PFSK-1 (cell line): ENCODE data around the gene FAM3A.

Experiments used
- FOXP2 ChIP-seq: optimal IDR thresholded peaks from 2 replicates; pipeline ENCODE3; 2011; ENCODE audit warnings: borderline replicate concordance, control low read depth, inconsistent platforms; ENCODE audit not compliant: insufficient read depth; ENCODE audit errors: extremely low read length, extremely low read depth
- POLR2AphosphoS5 ChIP-seq: IDR thresholded peaks from 2 replicates; pipeline ENCODE4 v1.6.1; 2012; ENCODE audit warnings: low read depth, mild to moderate bottlenecking, control low read depth, low read length, moderate library complexity
- SIN3A ChIP-seq: IDR thresholded peaks from 2 replicates; pipeline ENCODE4 v1.6.1; 2012; ENCODE audit warnings: mild to moderate bottlenecking, low read length, moderate library complexity, borderline replicate concordance; ENCODE audit not compliant: insufficient read depth
- TAF1 ChIP-seq: IDR thresholded peaks from 2 replicates; pipeline ENCODE4 v1.6.1; 2012; ENCODE audit warnings: low read length, control low read depth, borderline replicate concordance; ENCODE audit not compliant: insufficient read depth
- TF ChIP-seq, protein P1 (sequence below), 2 experiments: IDR thresholded peaks; 2 replicates each; pipeline versions ENCODE4 v1.6.1 to v1.8.0; 2011 to 2012; ENCODE audit warnings: low read depth in 2 of 2, low read length in 2 of 2, control low read depth in 1 of 2, inconsistent platforms in 1 of 2, mild to moderate bottlenecking in 1 of 2, moderate library complexity in 1 of 2; ENCODE audit not compliant: insufficient read depth in 1 of 2

The FAM3A gene

DNA sequence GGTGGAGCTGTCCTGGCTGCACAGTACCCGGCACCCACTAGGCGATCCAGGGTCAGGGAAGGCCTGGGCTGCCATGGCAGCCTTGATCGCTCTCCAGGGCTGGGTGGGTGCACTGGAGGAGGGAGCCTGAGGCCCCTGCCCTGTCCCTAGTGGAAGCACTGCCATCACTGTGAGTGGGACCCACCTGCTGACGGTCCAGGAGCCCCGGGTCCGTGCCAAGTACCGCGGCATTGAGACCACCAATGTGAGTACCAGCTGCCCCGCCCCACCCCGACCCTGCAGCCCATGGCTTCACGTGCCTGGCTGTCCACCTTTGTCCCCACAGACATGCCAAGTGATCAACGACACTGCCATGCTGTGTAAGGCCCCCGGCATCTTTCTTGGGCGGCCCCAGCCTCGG lies 49.1 kb downstream of the FAM3A start:
- no peak for TF ChIP-seq TAF1
- TF ChIP-seq POLR2AphosphoS5 = no peak

DNA sequence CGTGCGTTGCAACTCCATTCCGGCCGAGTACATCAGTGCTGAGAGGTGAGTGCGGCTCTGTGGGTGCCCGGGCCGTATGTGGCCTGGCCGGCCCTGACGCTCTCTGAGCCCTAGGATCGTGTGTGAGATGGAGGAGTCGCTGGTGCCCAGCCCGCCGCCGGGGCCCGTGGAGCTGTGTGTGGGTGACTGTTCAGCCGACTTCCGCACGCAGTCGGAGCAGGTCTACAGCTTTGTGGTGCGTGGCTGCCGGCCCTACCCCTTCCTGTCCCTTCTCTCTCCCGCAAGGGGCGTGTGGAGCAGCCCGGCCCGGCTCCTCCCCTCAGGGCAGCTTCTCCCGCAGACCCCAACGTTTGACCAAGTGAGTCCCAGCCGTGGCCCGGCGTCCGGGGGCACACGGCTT lies 50.0 kb downstream of the FAM3A start:
- no peak for TF ChIP-seq SIN3A
- no peak for TF ChIP-seq TAF1
- no peak for TF ChIP-seq POLR2AphosphoS5
- no peak for TF ChIP-seq FOXP2
- TF ChIP-seq, protein P1, sequence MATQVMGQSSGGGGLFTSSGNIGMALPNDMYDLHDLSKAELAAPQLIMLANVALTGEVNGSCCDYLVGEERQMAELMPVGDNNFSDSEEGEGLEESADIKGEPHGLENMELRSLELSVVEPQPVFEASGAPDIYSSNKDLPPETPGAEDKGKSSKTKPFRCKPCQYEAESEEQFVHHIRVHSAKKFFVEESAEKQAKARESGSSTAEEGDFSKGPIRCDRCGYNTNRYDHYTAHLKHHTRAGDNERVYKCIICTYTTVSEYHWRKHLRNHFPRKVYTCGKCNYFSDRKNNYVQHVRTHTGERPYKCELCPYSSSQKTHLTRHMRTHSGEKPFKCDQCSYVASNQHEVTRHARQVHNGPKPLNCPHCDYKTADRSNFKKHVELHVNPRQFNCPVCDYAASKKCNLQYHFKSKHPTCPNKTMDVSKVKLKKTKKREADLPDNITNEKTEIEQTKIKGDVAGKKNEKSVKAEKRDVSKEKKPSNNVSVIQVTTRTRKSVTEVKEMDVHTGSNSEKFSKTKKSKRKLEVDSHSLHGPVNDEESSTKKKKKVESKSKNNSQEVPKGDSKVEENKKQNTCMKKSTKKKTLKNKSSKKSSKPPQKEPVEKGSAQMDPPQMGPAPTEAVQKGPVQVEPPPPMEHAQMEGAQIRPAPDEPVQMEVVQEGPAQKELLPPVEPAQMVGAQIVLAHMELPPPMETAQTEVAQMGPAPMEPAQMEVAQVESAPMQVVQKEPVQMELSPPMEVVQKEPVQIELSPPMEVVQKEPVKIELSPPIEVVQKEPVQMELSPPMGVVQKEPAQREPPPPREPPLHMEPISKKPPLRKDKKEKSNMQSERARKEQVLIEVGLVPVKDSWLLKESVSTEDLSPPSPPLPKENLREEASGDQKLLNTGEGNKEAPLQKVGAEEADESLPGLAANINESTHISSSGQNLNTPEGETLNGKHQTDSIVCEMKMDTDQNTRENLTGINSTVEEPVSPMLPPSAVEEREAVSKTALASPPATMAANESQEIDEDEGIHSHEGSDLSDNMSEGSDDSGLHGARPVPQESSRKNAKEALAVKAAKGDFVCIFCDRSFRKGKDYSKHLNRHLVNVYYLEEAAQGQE (IDR thresholded peaks at IDR 0.05; ENCODE audit: insufficient read depth in 1 of 2, low read depth in 2 of 2, low read length in 2 of 2) = no peak

DNA sequence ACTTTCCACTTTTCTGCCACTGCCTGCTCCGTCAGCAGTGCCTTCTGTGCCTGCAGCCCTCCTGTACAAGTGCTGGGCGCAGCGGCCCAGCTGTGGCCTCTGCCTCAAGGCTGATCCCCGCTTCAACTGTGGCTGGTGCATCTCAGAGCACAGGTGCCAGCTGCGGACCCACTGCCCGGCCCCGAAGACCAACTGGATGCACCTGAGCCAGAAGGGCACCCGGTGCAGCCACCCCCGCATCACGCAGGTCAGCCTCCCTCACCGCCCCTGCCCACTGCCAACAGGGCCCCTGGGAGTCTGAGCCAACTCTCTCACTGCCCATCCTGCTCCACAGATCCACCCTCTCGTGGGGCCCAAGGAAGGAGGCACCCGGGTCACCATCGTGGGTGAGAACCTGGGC lies 50.4 kb downstream of the FAM3A start:
- TF ChIP-seq FOXP2 (no peak), POLR2AphosphoS5 (no peak), TAF1 (no peak), SIN3A (no peak)
- TF ChIP-seq, protein P1 (IDR thresholded peaks at IDR 0.05; ENCODE audit: insufficient read depth in 1 of 2, low read depth in 2 of 2, low read length in 2 of 2) = no peak

DNA sequence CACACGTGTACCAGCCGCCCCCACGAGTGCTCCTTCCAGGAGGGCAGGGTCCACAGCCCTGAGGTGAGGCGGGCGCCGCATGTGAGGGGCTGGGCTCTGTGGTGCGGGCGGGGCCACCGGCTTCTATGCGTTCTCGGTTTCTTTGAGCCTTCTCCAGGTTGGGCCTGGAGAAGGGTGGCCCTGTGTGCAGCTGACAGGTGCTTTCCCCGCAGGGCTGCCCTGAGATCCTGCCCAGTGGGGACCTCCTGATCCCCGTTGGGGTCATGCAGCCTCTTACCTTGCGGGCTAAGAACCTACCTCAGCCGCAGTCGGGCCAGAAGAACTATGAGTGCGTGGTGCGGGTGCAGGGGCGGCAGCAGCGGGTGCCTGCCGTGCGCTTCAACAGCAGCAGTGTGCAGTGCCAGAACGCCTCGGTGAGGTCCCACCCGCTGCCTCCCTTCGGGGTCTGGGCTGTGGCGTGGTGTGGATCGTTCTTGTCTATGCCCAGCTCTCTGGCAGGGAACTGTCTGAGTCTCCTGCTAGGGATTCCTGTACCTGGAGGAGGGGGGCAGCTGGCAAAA lies 51.1 kb downstream of the FAM3A start:
- TF ChIP-seq POLR2AphosphoS5 (no peak), TAF1 (no peak), FOXP2 (no peak)
- TF ChIP-seq, protein P1 (IDR thresholded peaks at IDR 0.05; ENCODE audit: insufficient read depth in 1 of 2, low read depth in 2 of 2, low read length in 2 of 2) = no peak

DNA sequence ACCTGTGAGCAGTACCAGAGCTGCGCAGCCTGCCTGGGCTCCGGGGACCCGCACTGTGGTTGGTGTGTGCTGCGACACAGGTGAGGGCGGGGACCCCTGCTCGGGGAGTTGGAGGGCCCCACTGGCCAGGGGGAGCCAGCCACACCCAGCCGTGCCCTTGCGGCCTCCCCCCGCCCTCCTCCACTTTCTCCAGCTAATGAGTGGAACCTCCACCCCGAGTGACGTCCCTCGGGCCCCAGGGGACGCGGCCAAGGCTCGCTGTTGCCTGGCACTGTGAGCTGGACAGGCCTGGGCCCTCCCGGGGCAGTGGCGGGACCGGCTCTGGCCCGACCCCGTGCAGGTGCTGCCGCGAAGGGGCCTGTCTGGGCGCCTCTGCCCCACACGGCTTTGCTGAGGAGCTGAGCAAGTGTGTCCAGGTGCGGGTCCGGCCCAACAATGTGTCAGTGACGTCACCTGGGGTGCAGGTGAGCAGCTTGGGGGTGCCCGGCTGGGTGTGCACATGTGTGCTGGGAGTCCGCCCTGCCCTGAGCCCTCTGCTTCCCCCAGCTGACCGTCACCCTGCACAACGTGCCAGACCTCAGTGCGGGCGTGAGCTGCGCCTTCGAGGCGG lies 52.3 kb downstream of the FAM3A start:
- no peak for TF ChIP-seq POLR2AphosphoS5

DNA sequence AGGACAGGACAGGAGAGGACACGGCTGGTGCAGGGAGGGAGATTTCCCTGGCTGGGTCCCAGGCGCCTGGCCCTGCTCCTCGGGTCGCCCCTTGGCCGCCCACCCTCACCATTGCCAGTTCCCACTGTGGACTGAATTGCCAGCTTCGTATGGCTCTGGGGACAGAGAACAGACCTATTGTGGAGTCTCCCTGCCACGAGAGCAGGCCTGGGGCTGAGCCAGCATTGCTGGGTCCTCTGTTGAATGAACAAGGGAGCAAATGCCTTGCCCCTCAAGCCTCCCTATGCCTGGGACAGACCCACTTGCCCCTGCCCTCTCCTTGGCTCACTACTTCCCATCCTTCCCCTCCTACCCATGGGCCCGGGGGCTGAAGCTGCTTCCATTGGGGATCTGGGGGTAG lies 53.6 kb downstream of the FAM3A start:
- no peak for TF ChIP-seq FOXP2
- TF ChIP-seq, protein P1 (IDR thresholded peaks at IDR 0.05; ENCODE audit: insufficient read depth in 1 of 2, low read depth in 2 of 2, low read length in 2 of 2) = no peak
- no peak for TF ChIP-seq TAF1
- TF ChIP-seq SIN3A = no peak
- TF ChIP-seq POLR2AphosphoS5 = no peak
